IPS DF 4.7 (cell line): ENCODE data around the gene PDZD7.
"Not testable (repeated sequence)": the region's sequence is repeated elsewhere in the genome, so short reads cannot be mapped to it uniquely, and the experiment has no call there.

Experiments used
- DNase-seq: peaks from one replicate; pipeline ENCODE4 v3.0.0-alpha.2; 2013; ENCODE audit warnings: low spot score; ENCODE audit errors: extremely low read depth

Gene PDZD7

GRCh38 chr10:100984672-100985177 is 46.2 kb downstream of the PDZD7 start:
- no peak for DNase-seq

GRCh38 chr10:100983868-100984671 is 46.9 kb downstream of the PDZD7 start:
- DNase-seq: no peak

- no peak for DNase-seq
These were observed 47.8 kb downstream of the PDZD7 start for GRCh38 chr10:100982916-100983830.

- DNase-seq: no peak
These were observed 49.7 kb downstream of the PDZD7 start for GRCh38 chr10:100981178-100981772.

GRCh38 chr10:100980711-100981110 is 50.2 kb downstream of the PDZD7 start:
- no peak for DNase-seq

GRCh38 chr10:100980311-100980710 is 50.6 kb downstream of the PDZD7 start:
- no peak for DNase-seq

- no peak for DNase-seq
These were observed 51.1 kb downstream of the PDZD7 start for GRCh38 chr10:100979791-100980272.

GRCh38 chr10:100978901-100979195 is 52.1 kb downstream of the PDZD7 start:
- no peak for DNase-seq

GRCh38 chr10:100978121-100978900 is 52.6 kb downstream of the PDZD7 start:
- no peak for DNase-seq

- DNase-seq: no peak
These were observed 53.5 kb downstream of the PDZD7 start for GRCh38 chr10:100977436-100977835.

GRCh38 chr10:100976906-100977305 is 54.0 kb downstream of the PDZD7 start:
- no peak for DNase-seq

GRCh38 chr10:100975397-100975796 is 55.5 kb downstream of the PDZD7 start:
- not testable (repeated sequence) for DNase-seq

GRCh38 chr10:100972904-100973535 is 57.9 kb downstream of the PDZD7 start:
- no peak for DNase-seq

GRCh38 chr10:100972115-100972903 is 58.6 kb downstream of the PDZD7 start:
- no peak for DNase-seq

- no peak for DNase-seq
These were observed 59.8 kb downstream of the PDZD7 start for GRCh38 chr10:100970914-100971811.

GRCh38 chr10:100970076-100970913 is 60.6 kb downstream of the PDZD7 start:
- DNase-seq: no peak

GRCh38 chr10:100969187-100970075 is 61.5 kb downstream of the PDZD7 start, which contains the start of gene SEMA4G:
Gene SEMA4G (plus strand): TSS chr10:100969504. CDS start chr10:100972913, 3,409 bp downstream.
- DNase-seq: no peak
